HG03066 (cell line): Measurements from ENCODE around the gene GPR42.

Experiments
- ATAC-seq: cut with Tn5 transposase; IDR thresholded peaks from one replicate; pipeline ENCODE4 v1.9.1; 2021; ENCODE audit warnings: low read depth; ENCODE audit not compliant: unreplicated experiment

Gene GPR42

GRCh38 chr19:35417713-35418534, 47.1 kb downstream of the GPR42 start:
- no peak for ATAC-seq

GRCh38 chr19:35419046-35419445, 48.2 kb downstream of the GPR42 start:
- no peak for ATAC-seq

- ATAC-seq: no peak
These were observed 48.9 kb downstream of the GPR42 start for GRCh38 chr19:35419805-35420204.

- ATAC-seq: no peak
These were observed 50.5 kb downstream of the GPR42 start for GRCh38 chr19:35421362-35421761.
